Measurements from ENCODE around the gene TOX2. TPM values are rescaled to one million over a fixed set of nuclear protein-coding genes. Genes with fewer than 3 reads are reported as not detected.

The TOX2 gene
- polyA plus RNA-seq, 3 donors: 0.39 to 0.56 (median 0.47) TPM

DNA sequence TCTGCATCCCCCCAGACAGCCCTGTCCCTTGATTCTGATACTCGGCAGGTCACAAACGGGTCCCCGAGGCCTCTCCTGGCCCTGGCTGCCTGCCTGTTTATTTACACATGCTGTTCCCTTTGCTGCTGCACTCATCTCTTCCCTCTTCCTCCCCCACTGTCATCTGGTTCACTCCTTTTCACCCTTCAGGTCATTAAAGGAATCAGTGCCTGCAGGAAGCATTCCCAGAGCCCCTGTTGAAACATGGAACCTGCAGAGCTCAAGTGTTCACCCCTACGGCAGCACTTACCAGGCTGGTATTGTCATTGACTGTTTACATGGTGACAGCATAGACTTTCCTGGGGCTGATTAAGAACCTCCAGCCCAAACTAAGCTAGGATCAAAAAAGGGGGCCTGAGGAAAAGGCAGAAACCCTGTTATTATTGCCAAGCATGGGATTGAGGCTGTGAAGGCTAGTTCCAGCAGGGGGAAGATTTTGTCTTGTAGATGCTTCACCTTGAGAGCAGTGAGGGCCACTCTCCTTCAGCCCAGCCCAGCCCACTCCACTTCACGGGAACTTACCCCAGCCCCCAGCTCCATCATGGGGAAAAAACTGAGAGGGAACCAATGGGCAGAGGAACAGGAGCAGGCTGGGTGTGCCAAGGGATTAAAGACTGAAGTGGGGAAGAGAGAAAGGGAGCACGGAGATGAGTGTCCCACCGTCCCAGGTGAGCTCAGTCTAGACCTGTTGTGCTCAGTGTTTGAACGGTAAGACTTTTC, 199.1 kb downstream of the TOX2 start:
- WGBS (ENCODE audit: insufficient coverage): 87% methylated on average over 6 of the region's 8 CpGs
- H3K4me1 ChIP-seq (ENCODE audit: control insufficient read depth in 1 of 2, insufficient read depth in 2 of 2, low read length in 2 of 2): no peaks in the 10 kb centered on the region
- H3K4me3 Mint-ChIP-seq: no peak overlapping the region
- intact Hi-C loops (cut with micrococcal nuclease): loop anchor here in 1 of 2 donors (10.0 kb wide), 1 partner anchor 71 kb away; the partner anchor contains the start of gene JPH2
- H3K79me2 ChIP-seq (ENCODE audit: insufficient read depth, low read length): no peaks in the 10 kb centered on the region
- no peaks in the 10 kb centered on the region for H3K36me3 ChIP-seq (replicated peaks in 1 of 2; ENCODE audit: control insufficient read depth in 1 of 2, insufficient read depth in 2 of 2, low read length in 2 of 2)
- H4K20me1 ChIP-seq (ENCODE audit: insufficient read depth, low read length): no peaks in the 10 kb centered on the region
- no peak overlapping the region for H3K27ac Mint-ChIP-seq
- DNase-seq: no peak
- H3K9me3 ChIP-seq (replicated peaks in 1 of 2; ENCODE audit: control insufficient read depth in 1 of 2, insufficient read depth in 1 of 2, low read length in 2 of 2): peaks cover 0 to 2% of the 10 kb centered on the region in 2 donors
- H3K27me3 ChIP-seq (ENCODE audit: control insufficient read depth in 2 of 2, insufficient read depth in 2 of 2, low read length in 2 of 2): peaks cover 3 to 16% of the 10 kb centered on the region in 2 donors
- peaks cover 29 to 49% (median 32%) of the 10 kb centered on the region in 3 donors for H3K27me3 Mint-ChIP-seq (ENCODE audit: low read depth in 3 of 3)
- no peaks in the 10 kb centered on the region for H3K4me1 Mint-ChIP-seq
- no peak overlapping the region for H3K27ac ChIP-seq (ENCODE audit: low read depth in 1 of 2, low read length in 2 of 2)
- H3K4me2 ChIP-seq (replicated peaks; ENCODE audit: extremely low read depth, low read length, poor library complexity, severe bottlenecking): no peak overlapping the region
- no peak overlapping the region for H3K4me3 ChIP-seq (replicated peaks in 1 of 3; ENCODE audit: low read depth in 2 of 3, low read length in 3 of 3)
- H2AFZ ChIP-seq (ENCODE audit: insufficient read depth, low read depth, low read length, poor library complexity, severe bottlenecking): no peak overlapping the region
- no peaks in the 10 kb centered on the region for H3K36me3 Mint-ChIP-seq
- no peak for TF ChIP-seq CTCF (IDR thresholded peaks at IDR 0.05)
- no peak overlapping the region for H3K9ac ChIP-seq (ENCODE audit: insufficient read depth, low read length, poor library complexity, severe bottlenecking)
- H3K9me3 Mint-ChIP-seq: peaks cover 0 to 8% (median 4%) of the 10 kb centered on the region in 7 donors

GRCh38 chr20:44115181-44115580, 200.5 kb downstream of the TOX2 start:
- Mint-ChIP-seq H3K27me3 (ENCODE audit: low read depth in 3 of 3) (peaks cover 26 to 48% (median 29%) of the 10 kb centered on the region in 3 donors), H3K4me3 (peak overlapping the region in 1 of 2 donors; percentile 40), H3K9me3 (peaks cover 0 to 9% (median 2%) of the 10 kb centered on the region in 7 donors), H3K4me1 (no peaks in the 10 kb centered on the region), H3K27ac (no peak overlapping the region), H3K36me3 (no peaks in the 10 kb centered on the region)
- Histone ChIP-seq H3K27ac (ENCODE audit: low read depth in 1 of 2, low read length in 2 of 2) (no peak overlapping the region), H3K27me3 (ENCODE audit: control insufficient read depth in 2 of 2, insufficient read depth in 2 of 2, low read length in 2 of 2) (peaks cover 3 to 15% of the 10 kb centered on the region in 2 donors), H3K4me2 (replicated peaks; ENCODE audit: extremely low read depth, low read length, poor library complexity, severe bottlenecking) (no peak overlapping the region), H3K9ac (ENCODE audit: insufficient read depth, low read length, poor library complexity, severe bottlenecking) (no peak overlapping the region), H3K79me2 (ENCODE audit: insufficient read depth, low read length) (no peaks in the 10 kb centered on the region), H4K20me1 (ENCODE audit: insufficient read depth, low read length) (no peaks in the 10 kb centered on the region), H3K9me3 (replicated peaks in 1 of 2; ENCODE audit: control insufficient read depth in 1 of 2, insufficient read depth in 1 of 2, low read length in 2 of 2) (no peaks in the 10 kb centered on the region), H3K36me3 (replicated peaks in 1 of 2; ENCODE audit: control insufficient read depth in 1 of 2, insufficient read depth in 2 of 2, low read length in 2 of 2) (no peaks in the 10 kb centered on the region), H3K4me3 (replicated peaks in 1 of 3; ENCODE audit: low read depth in 2 of 3, low read length in 3 of 3) (no peak overlapping the region), H2AFZ (ENCODE audit: insufficient read depth, low read depth, low read length, poor library complexity, severe bottlenecking) (no peak overlapping the region), H3K4me1 (ENCODE audit: control insufficient read depth in 1 of 2, insufficient read depth in 2 of 2, low read length in 2 of 2) (no peaks in the 10 kb centered on the region)
- intact Hi-C loops (cut with micrococcal nuclease): loop anchor here in 1 of 2 donors (10.0 kb wide), 1 partner anchor 70 kb away; the partner anchor contains the start of gene JPH2
- no peak for TF ChIP-seq CTCF (IDR thresholded peaks at IDR 0.05)
- no peak for DNase-seq
- 89% methylated on average over 7 of the region's 7 CpGs for WGBS (ENCODE audit: insufficient coverage)
